Measurements from ENCODE around the gene OR5AS1. TPM values are rescaled to one million over a fixed set of nuclear protein-coding genes. Genes with fewer than 3 reads are reported as not detected.

Gene OR5AS1
- total RNA-seq, 1 experiment from 2014 or later: not detected

- CTCF ChIA-PET: no interaction called here
- Mint-ChIP-seq H3K27ac (no peak overlapping the region), H3K4me1 (no peaks in the 10 kb centered on the region; the same call in 1 of the 2 replicates), H3K9me3 (peaks cover 40% of the 10 kb centered on the region), H3K4me3 (no peak overlapping the region), H3K27me3 (ENCODE audit: low read depth) (no peaks in the 10 kb centered on the region), H3K36me3 (peaks cover 1% of the 10 kb centered on the region; the same call in 1 of the 2 replicates)
- ATAC-seq (no peak), DNase-seq (ENCODE audit: low spot score) (no peak)
- TF ChIP-seq ATF3 (CRISPR knock-in tag; conservative IDR thresholded peaks at IDR 0.05): no peak
- TF ChIP-seq ATF1 (CRISPR knock-in tag; IDR thresholded peaks at IDR 0.05): no peak
- TF ChIP-seq ZNF396 (CRISPR knock-in tag; IDR thresholded peaks at IDR 0.05; ENCODE audit: borderline replicate concordance): no peak
- no peak for TF ChIP-seq JUN (CRISPR knock-in tag; IDR thresholded peaks at IDR 0.05)
- no peak for TF ChIP-seq EMX1 (CRISPR knock-in tag; IDR thresholded peaks at IDR 0.05)
- no peak for TF ChIP-seq FOXJ3 (CRISPR knock-in tag; IDR thresholded peaks at IDR 0.05; ENCODE audit: borderline replicate concordance)
- no peak for TF ChIP-seq NR3C1 (CRISPR knock-in tag; conservative IDR thresholded peaks at IDR 0.05; ENCODE audit: low read depth)
- TF ChIP-seq NFE2L1 (CRISPR knock-in tag; IDR thresholded peaks at IDR 0.05): no peak
- POLR2A ChIA-PET: no interaction called here
Measured at GRCh38 chr11:56045538-56045937, 18.1 kb downstream of the OR5AS1 start.

GRCh38 chr11:56048480-56048879, 21.0 kb downstream of the OR5AS1 start:
- H3K9me3 Mint-ChIP-seq: peaks cover 28% of the 10 kb centered on the region
- ChIA-PET CTCF (no interaction called here), POLR2A (no interaction called here)
- no peaks in the 10 kb centered on the region for H3K27me3 Mint-ChIP-seq (ENCODE audit: low read depth)
- no peak overlapping the region for H3K4me3 Mint-ChIP-seq
- H3K4me1 Mint-ChIP-seq: no peaks in the 10 kb centered on the region; the same call in 1 of the 2 replicates
- DNase-seq (ENCODE audit: low spot score) (no peak), ATAC-seq (no peak)
- H3K36me3 Mint-ChIP-seq: peaks cover 4% of the 10 kb centered on the region; the same call in 1 of the 2 replicates
- H3K27ac Mint-ChIP-seq: no peak overlapping the region
- TF ChIP-seq ZBTB43 (CRISPR knock-in tag; IDR thresholded peaks at IDR 0.05) (no peak), USF2 (CRISPR knock-in tag; IDR thresholded peaks at IDR 0.05) (no peak), GTF2I (CRISPR knock-in tag; conservative IDR thresholded peaks at IDR 0.05) (no peak), HMGA2 (CRISPR knock-in tag; IDR thresholded peaks at IDR 0.05) (no peak)

- Mint-ChIP-seq H3K27ac (no peak overlapping the region), H3K4me1 (no peaks in the 10 kb centered on the region; the same call in 1 of the 2 replicates), H3K36me3 (0 out of 2 replicates have a peak, but pooled peaks cover 4% of the 10 kb centered on the region), H3K9me3 (peaks cover 20% of the 10 kb centered on the region), H3K27me3 (ENCODE audit: low read depth) (peaks cover 6% of the 10 kb centered on the region), H3K4me3 (no peak overlapping the region)
- ATAC-seq: no peak
- ChIA-PET POLR2A (no interaction called here), CTCF (no interaction called here)
- DNase-seq (ENCODE audit: low spot score): no peak
- TF ChIP-seq ERG (CRISPR knock-in tag; IDR thresholded peaks at IDR 0.05) (no peak), ZNF281 (CRISPR knock-in tag; IDR thresholded peaks at IDR 0.05) (no peak), ZNF138 (CRISPR knock-in tag; conservative IDR thresholded peaks at IDR 0.05) (no peak), ZNF416 (CRISPR knock-in tag; IDR thresholded peaks at IDR 0.05) (no peak), FOXJ3 (CRISPR knock-in tag; IDR thresholded peaks at IDR 0.05; ENCODE audit: borderline replicate concordance) (no peak), SOX15 (CRISPR knock-in tag; IDR thresholded peaks at IDR 0.05) (no peak), NR3C1 (CRISPR knock-in tag; conservative IDR thresholded peaks at IDR 0.05; ENCODE audit: low read depth) (no peak), E2F5 (CRISPR knock-in tag; IDR thresholded peaks at IDR 0.05) (no peak), ATF3 (CRISPR knock-in tag; conservative IDR thresholded peaks at IDR 0.05) (no peak), ZNF425 (CRISPR knock-in tag; conservative IDR thresholded peaks at IDR 0.05) (no peak), TCF7 (CRISPR knock-in tag; IDR thresholded peaks at IDR 0.05; ENCODE audit: low read depth) (no peak), ZNF317 (CRISPR knock-in tag; IDR thresholded peaks at IDR 0.05; ENCODE audit: borderline replicate concordance, low read depth) (no peak), NFATC4 (CRISPR knock-in tag; IDR thresholded peaks at IDR 0.05) (no peak)
Measured at GRCh38 chr11:56049487-56049886, 22.0 kb downstream of the OR5AS1 start.

Data from WTC11 (cell line).